Measurements from ENCODE around the gene PARVB.

The PARVB gene

GRCh38 chr22:44087089-44087430, 63.0 kb downstream of the PARVB start:
- peaks cover 9% of the 10 kb centered on the region for H3K4me1 ChIP-seq (ENCODE audit: control insufficient read depth, insufficient read depth, low read length)
- no peaks in the 10 kb centered on the region for H3K27me3 ChIP-seq (ENCODE audit: control insufficient read depth, insufficient read depth, low read length, poor library complexity, severe bottlenecking)
- H3K27ac ChIP-seq (ENCODE audit: insufficient read depth, low read depth, low read length, poor library complexity, severe bottlenecking) = no peak overlapping the region
- no peaks in the 10 kb centered on the region for H3K36me3 ChIP-seq (ENCODE audit: control insufficient read depth, insufficient read depth, low read length)
- H3K4me3 ChIP-seq (ENCODE audit: insufficient read depth, low read depth, low read length) = no peak overlapping the region
- WGBS, 2 experiments = 70 to 72% methylated on average over 4 of the region's 4 CpGs
- H3K9me3 ChIP-seq (ENCODE audit: control insufficient read depth, low read length) = no peaks in the 10 kb centered on the region

DNA sequence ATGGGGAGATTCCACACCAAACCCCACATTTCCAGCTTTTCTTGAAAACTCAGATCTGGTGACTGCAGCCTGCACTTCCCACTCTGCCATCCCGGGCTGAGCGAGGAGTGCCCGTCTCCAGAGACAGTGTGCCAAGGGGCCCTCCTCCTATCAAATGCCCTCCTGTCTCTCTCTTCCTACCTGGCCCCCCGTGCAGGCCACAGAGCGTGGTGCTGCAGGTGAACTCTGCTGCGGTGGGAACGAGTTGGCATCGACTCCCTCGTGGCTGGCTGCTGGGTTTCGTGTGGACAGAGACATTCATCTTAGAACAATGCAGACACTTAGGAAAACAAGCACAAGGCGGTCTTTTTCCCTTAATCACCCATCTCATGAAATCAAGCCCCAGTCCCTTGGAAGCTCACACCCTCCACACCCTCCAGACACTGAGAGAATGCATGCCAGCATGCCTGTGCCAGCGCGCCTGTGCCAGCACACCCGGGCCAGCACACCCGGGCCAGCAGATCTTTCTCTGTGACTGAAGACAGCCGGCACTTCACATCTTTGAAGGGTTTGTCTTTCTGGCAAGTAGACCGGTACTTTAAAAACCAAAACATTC, 65.0 kb downstream of the PARVB start:
- Histone ChIP-seq H3K27ac (ENCODE audit: insufficient read depth, low read depth, low read length, poor library complexity, severe bottlenecking) (no peak overlapping the region), H3K4me1 (ENCODE audit: control insufficient read depth, insufficient read depth, low read length) (peaks cover 9% of the 10 kb centered on the region), H3K36me3 (ENCODE audit: control insufficient read depth, insufficient read depth, low read length) (no peaks in the 10 kb centered on the region), H3K4me3 (ENCODE audit: insufficient read depth, low read depth, low read length) (no peak overlapping the region), H3K27me3 (ENCODE audit: control insufficient read depth, insufficient read depth, low read length, poor library complexity, severe bottlenecking) (no peaks in the 10 kb centered on the region), H3K9me3 (ENCODE audit: control insufficient read depth, low read length) (no peaks in the 10 kb centered on the region)
- 92% methylated on average over 17 of the region's 17 CpGs for WGBS, 2 experiments

DNA sequence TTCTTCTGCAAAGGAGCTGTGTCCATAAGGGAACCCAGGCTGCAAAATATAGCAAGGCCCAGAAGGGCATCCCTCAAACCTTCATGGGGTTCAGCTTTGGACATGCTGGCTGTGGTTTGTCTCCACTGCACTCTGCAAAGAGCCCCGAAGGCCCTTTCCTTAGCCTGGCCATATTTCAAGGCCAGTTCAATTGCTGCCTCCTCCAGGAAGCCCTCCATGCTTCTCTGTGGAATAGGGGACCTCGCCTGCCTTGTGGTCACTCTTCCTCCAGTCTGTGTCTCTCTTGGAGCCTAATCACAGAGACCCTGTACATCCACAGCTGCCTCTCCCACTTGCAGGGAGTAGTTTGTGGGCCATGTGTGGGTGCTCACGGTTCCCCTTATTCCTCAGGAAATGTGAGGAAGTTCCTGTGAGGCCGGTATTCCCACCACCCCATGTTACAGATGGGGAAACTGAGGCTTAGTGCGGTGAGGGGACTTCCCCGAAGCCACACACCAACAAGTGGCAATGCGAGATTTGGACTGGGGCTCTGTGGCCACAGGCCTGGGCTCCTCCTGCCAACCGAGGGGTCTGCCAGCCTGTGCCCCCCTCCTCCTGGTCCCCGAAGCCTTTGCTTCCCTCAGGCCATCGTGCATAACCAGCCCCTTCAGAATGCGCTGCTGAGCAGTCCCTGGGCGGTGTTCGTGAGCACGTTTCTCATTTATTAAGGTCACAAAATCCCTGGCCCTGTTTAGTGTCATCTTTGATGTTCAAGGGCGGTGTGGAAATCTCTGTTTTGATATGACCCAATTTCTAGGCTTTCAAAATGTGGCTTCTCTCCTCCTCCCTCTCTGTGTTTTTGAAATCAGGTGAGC, 65.8 kb downstream of the PARVB start:
- no peak overlapping the region for H3K27ac ChIP-seq (ENCODE audit: insufficient read depth, low read depth, low read length, poor library complexity, severe bottlenecking)
- 93 to 97% methylated on average over 15 of the region's 15 CpGs for WGBS, 2 experiments
- H3K4me1 ChIP-seq (ENCODE audit: control insufficient read depth, insufficient read depth, low read length) = peaks cover 9% of the 10 kb centered on the region

GRCh38 chr22:44090571-44090905, 66.4 kb downstream of the PARVB start:
- Histone ChIP-seq H3K27me3 (ENCODE audit: control insufficient read depth, insufficient read depth, low read length, poor library complexity, severe bottlenecking) (no peaks in the 10 kb centered on the region), H3K4me1 (ENCODE audit: control insufficient read depth, insufficient read depth, low read length) (peaks cover 9% of the 10 kb centered on the region), H3K4me3 (ENCODE audit: insufficient read depth, low read depth, low read length) (no peak overlapping the region), H3K36me3 (ENCODE audit: control insufficient read depth, insufficient read depth, low read length) (no peaks in the 10 kb centered on the region), H3K9me3 (ENCODE audit: control insufficient read depth, low read length) (no peaks in the 10 kb centered on the region), H3K27ac (ENCODE audit: insufficient read depth, low read depth, low read length, poor library complexity, severe bottlenecking) (no peak overlapping the region)
- WGBS, 2 experiments = 89 to 90% methylated on average over 9 of the region's 9 CpGs

More for the DNA sequence above, 65.8 kb downstream of the PARVB start:
- Histone ChIP-seq H3K36me3 (ENCODE audit: control insufficient read depth, insufficient read depth, low read length) (no peaks in the 10 kb centered on the region), H3K4me3 (ENCODE audit: insufficient read depth, low read depth, low read length) (no peak overlapping the region), H3K27me3 (ENCODE audit: control insufficient read depth, insufficient read depth, low read length, poor library complexity, severe bottlenecking) (no peaks in the 10 kb centered on the region), H3K9me3 (ENCODE audit: control insufficient read depth, low read length) (no peaks in the 10 kb centered on the region)

GRCh38 chr22:44091021-44091721, 67.1 kb downstream of the PARVB start:
- no peaks in the 10 kb centered on the region for H3K9me3 ChIP-seq (ENCODE audit: control insufficient read depth, low read length)
- 91% methylated on average over 14 of the region's 14 CpGs for WGBS, 2 experiments
- no peak overlapping the region for H3K4me3 ChIP-seq (ENCODE audit: insufficient read depth, low read depth, low read length)
- peaks cover 9% of the 10 kb centered on the region for H3K4me1 ChIP-seq (ENCODE audit: control insufficient read depth, insufficient read depth, low read length)
- H3K27ac ChIP-seq (ENCODE audit: insufficient read depth, low read depth, low read length, poor library complexity, severe bottlenecking) = no peak overlapping the region
- H3K27me3 ChIP-seq (ENCODE audit: control insufficient read depth, insufficient read depth, low read length, poor library complexity, severe bottlenecking) = no peaks in the 10 kb centered on the region
- no peaks in the 10 kb centered on the region for H3K36me3 ChIP-seq (ENCODE audit: control insufficient read depth, insufficient read depth, low read length)

DNA sequence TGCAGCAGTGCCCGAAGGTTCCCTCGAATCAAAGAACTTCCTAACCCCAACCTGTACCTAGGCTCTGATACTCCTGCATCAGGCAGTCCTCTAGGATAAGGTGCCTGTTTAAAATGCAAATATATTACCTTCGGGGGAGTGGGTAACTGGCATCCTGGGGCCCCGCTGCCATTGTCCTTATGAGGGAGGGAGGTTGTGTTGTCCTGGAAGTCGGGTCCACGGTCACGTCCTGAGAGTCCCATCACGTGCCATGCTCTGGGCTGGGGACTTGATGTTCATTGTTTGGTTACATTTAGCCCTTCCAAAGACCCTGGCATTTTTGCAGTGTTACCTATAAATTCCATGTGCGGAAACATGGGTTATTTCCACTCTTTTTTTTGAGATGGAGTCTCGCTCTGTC, 67.6 kb downstream of the PARVB start:
- 94 to 96% methylated on average over 10 of the region's 10 CpGs for WGBS, 2 experiments
- H3K9me3 ChIP-seq (ENCODE audit: control insufficient read depth, low read length) = no peaks in the 10 kb centered on the region
- no peaks in the 10 kb centered on the region for H3K36me3 ChIP-seq (ENCODE audit: control insufficient read depth, insufficient read depth, low read length)
- H3K27ac ChIP-seq (ENCODE audit: insufficient read depth, low read depth, low read length, poor library complexity, severe bottlenecking) = no peak overlapping the region
- H3K4me1 ChIP-seq (ENCODE audit: control insufficient read depth, insufficient read depth, low read length) = peaks cover 5% of the 10 kb centered on the region
- no peaks in the 10 kb centered on the region for H3K27me3 ChIP-seq (ENCODE audit: control insufficient read depth, insufficient read depth, low read length, poor library complexity, severe bottlenecking)
- H3K4me3 ChIP-seq (ENCODE audit: insufficient read depth, low read depth, low read length) = no peak overlapping the region

GRCh38 chr22:44092636-44093220, 68.6 kb downstream of the PARVB start:
- no peak overlapping the region for H3K4me3 ChIP-seq (ENCODE audit: insufficient read depth, low read depth, low read length)
- no peaks in the 10 kb centered on the region for H3K4me1 ChIP-seq (ENCODE audit: control insufficient read depth, insufficient read depth, low read length)
- H3K9me3 ChIP-seq (ENCODE audit: control insufficient read depth, low read length) = no peaks in the 10 kb centered on the region
- H3K27ac ChIP-seq (ENCODE audit: insufficient read depth, low read depth, low read length, poor library complexity, severe bottlenecking) = no peak overlapping the region
- H3K36me3 ChIP-seq (ENCODE audit: control insufficient read depth, insufficient read depth, low read length) = no peaks in the 10 kb centered on the region
- no peaks in the 10 kb centered on the region for H3K27me3 ChIP-seq (ENCODE audit: control insufficient read depth, insufficient read depth, low read length, poor library complexity, severe bottlenecking)
- 94 to 95% methylated on average over 8 of the region's 8 CpGs for WGBS, 2 experiments

GRCh38 chr22:44093791-44094190, 69.7 kb downstream of the PARVB start:
- Histone ChIP-seq H3K9me3 (ENCODE audit: control insufficient read depth, low read length) (no peaks in the 10 kb centered on the region), H3K4me1 (ENCODE audit: control insufficient read depth, insufficient read depth, low read length) (no peaks in the 10 kb centered on the region), H3K27me3 (ENCODE audit: control insufficient read depth, insufficient read depth, low read length, poor library complexity, severe bottlenecking) (no peaks in the 10 kb centered on the region), H3K27ac (ENCODE audit: insufficient read depth, low read depth, low read length, poor library complexity, severe bottlenecking) (no peak overlapping the region), H3K36me3 (ENCODE audit: control insufficient read depth, insufficient read depth, low read length) (no peaks in the 10 kb centered on the region), H3K4me3 (ENCODE audit: insufficient read depth, low read depth, low read length) (no peak overlapping the region)
- 90% methylated on average over 9 of the region's 9 CpGs for WGBS, 2 experiments

DNA sequence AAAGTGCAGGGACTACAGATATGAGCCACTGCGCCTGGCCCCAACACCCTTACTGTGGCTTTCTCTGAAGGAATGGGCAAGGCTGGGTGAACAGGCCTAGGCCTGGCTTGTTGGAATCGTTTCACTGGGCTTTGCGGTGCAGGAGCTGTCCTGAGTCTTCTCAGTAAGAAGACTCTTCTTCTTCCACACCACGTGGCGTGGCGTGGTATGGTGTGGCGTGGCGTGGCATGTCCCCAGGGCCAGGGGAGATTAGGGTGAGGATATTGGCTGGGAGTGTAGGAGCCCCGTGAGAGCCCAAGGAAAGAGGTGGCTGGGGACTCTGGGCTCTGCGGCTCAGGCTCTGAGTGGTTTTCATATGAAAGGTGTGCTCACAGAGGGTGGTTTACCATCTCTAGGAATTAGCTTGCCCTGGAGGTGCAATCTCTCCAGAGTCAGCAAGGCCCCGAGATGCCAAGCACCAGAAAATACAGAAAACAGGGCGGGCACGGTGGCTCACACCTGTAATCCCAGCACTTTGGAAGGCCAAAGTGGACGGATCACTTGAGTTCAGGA, 70.7 kb downstream of the PARVB start:
- Histone ChIP-seq H3K4me1 (ENCODE audit: control insufficient read depth, insufficient read depth, low read length) (no peaks in the 10 kb centered on the region), H3K27me3 (ENCODE audit: control insufficient read depth, insufficient read depth, low read length, poor library complexity, severe bottlenecking) (no peaks in the 10 kb centered on the region), H3K4me3 (ENCODE audit: insufficient read depth, low read depth, low read length) (no peak overlapping the region), H3K27ac (ENCODE audit: insufficient read depth, low read depth, low read length, poor library complexity, severe bottlenecking) (no peak overlapping the region), H3K9me3 (ENCODE audit: control insufficient read depth, low read length) (no peaks in the 10 kb centered on the region), H3K36me3 (ENCODE audit: control insufficient read depth, insufficient read depth, low read length) (no peaks in the 10 kb centered on the region)
- 93 to 94% methylated on average over 14 of the region's 14 CpGs for WGBS, 2 experiments

DNA sequence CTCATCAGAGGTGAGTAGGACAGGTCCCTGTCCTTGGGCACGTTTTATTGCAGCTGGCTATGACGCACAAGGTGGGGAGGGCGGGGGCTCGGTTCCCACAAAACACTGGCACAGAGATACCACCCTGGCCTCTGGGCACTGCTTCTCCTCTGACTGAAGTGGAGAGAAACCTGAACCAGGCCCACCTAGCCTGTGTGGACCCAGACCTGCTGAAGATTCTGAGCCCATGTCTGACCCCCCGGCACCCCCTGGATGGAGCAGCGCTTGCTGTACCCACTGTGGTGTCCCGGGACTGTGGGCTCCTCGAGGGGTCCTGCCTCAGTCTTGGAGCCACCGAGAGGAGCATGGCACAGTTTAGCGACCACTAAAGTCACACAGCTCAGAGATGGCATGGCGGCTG, 72.6 kb downstream of the PARVB start:
- Histone ChIP-seq H3K9me3 (ENCODE audit: control insufficient read depth, low read length) (no peaks in the 10 kb centered on the region), H3K4me1 (ENCODE audit: control insufficient read depth, insufficient read depth, low read length) (no peaks in the 10 kb centered on the region), H3K27me3 (ENCODE audit: control insufficient read depth, insufficient read depth, low read length, poor library complexity, severe bottlenecking) (no peaks in the 10 kb centered on the region), H3K4me3 (ENCODE audit: insufficient read depth, low read depth, low read length) (no peak overlapping the region), H3K27ac (ENCODE audit: insufficient read depth, low read depth, low read length, poor library complexity, severe bottlenecking) (no peak overlapping the region), H3K36me3 (ENCODE audit: control insufficient read depth, insufficient read depth, low read length) (no peaks in the 10 kb centered on the region)
- 92 to 95% methylated on average over 11 of the region's 11 CpGs for WGBS, 2 experiments
